IMR-90 (cell line): Measurements from ENCODE around the gene CSRP1. TPM values are rescaled to one million over a fixed set of nuclear protein-coding genes. Genes with fewer than 3 reads are reported as not detected.

Experiments
- ATAC-seq: fragments of 200-7000 bp; cut with Tn5 transposase; 2 replicates; pipeline ENCODE4 v1.9.1; 2020; ENCODE audit warnings: low read depth, mild to moderate bottlenecking, moderate library complexity
- BruUV-seq: library from RNA; stranded (reverse); fragments of 400-500 nt; replicated peaks from 2 replicates; lab custom pipeline; 2021; lab: Mats Ljungman, UMichigan
- CTCF ChIA-PET: fragments of 300-600 bp; formaldehyde crosslinking; extraction: SDS; loops from one replicate; lab custom pipeline; 2021; ENCODE audit warnings: antibody characterized with exemption; lab: Yijun Ruan, JAX
- POLR2A ChIA-PET: fragments of 300-600 bp; sonication (Branson Sonifier 250); formaldehyde crosslinking; loops from one replicate; lab custom pipeline; 2022; ENCODE audit warnings: antibody characterized with exemption; ENCODE audit not compliant: unreplicated experiment; lab: Charles Lee
- DNase-seq: peaks from one replicate; pipeline ENCODE4 v3.0.0; 2013
- H2AFZ ChIP-seq: replicated peaks from 2 replicates; pipeline ENCODE3; 2013; ENCODE audit warnings: low read length, mild to moderate bottlenecking; ENCODE audit not compliant: poor library complexity
- H2AK5ac ChIP-seq: 2 replicates; pipeline ENCODE4 v1.6.1; 2013; ENCODE audit warnings: low read depth, low read length, inconsistent platforms
- H2AK9ac ChIP-seq: replicated peaks from 2 replicates; pipeline ENCODE3; 2013; ENCODE audit warnings: mild to moderate bottlenecking, low read depth, low read length, moderate library complexity; ENCODE audit not compliant: poor library complexity
- H2BK120ac ChIP-seq: 2 replicates; pipeline ENCODE4 v1.6.1; 2013; ENCODE audit warnings: low read depth, low read length, inconsistent platforms
- H2BK15ac ChIP-seq: 3 replicates; pipeline ENCODE4 v1.6.1; 2013; ENCODE audit warnings: low read depth, low read length, inconsistent platforms
- H2BK20ac ChIP-seq: 2 replicates; pipeline ENCODE4 v1.6.1; 2013; ENCODE audit warnings: low read depth, mild to moderate bottlenecking, inconsistent platforms, low read length, moderate library complexity
- H2BK5ac ChIP-seq: 2 replicates; pipeline ENCODE4 v1.6.1; 2013; ENCODE audit warnings: mild to moderate bottlenecking, low read depth, low read length, inconsistent platforms; ENCODE audit not compliant: poor library complexity, severe bottlenecking
- H3K14ac ChIP-seq: replicated peaks from 2 replicates; pipeline ENCODE4 v1.6.1; 2013; ENCODE audit warnings: low read depth, low read length, inconsistent platforms
- H3K18ac ChIP-seq: 2 replicates; pipeline ENCODE4 v1.6.1; 2013; ENCODE audit warnings: low read depth, low read length, control low read depth
- H3K23ac ChIP-seq: 2 replicates; pipeline ENCODE4 v1.6.1; 2013; ENCODE audit warnings: low read depth, low read length, inconsistent platforms
- H3K27ac ChIP-seq: 2 replicates; pipeline ENCODE4 v1.5.1; 2013; ENCODE audit warnings: mild to moderate bottlenecking, control low read depth, low read length; ENCODE audit not compliant: insufficient read depth
- H3K27me3 ChIP-seq: 2 replicates; pipeline ENCODE4 v1.6.1; 2013; ENCODE audit warnings: low read length; ENCODE audit not compliant: control insufficient read depth, insufficient read depth
- H3K36me3 ChIP-seq: 2 replicates; pipeline ENCODE4 v1.6.1; 2013; ENCODE audit warnings: low read length, mixed read lengths; ENCODE audit not compliant: control insufficient read depth, insufficient read depth
- H3K4ac ChIP-seq: 2 replicates; pipeline ENCODE4 v1.6.1; 2013; ENCODE audit warnings: low read depth, low read length, inconsistent platforms
- H3K4me1 ChIP-seq: 2 replicates; pipeline ENCODE4 v1.6.1; 2013; ENCODE audit warnings: low read length, mixed read lengths; ENCODE audit not compliant: control insufficient read depth, insufficient read depth
- H3K4me2 ChIP-seq: 2 replicates; pipeline ENCODE4 v1.6.1; 2013; ENCODE audit warnings: low read depth, mild to moderate bottlenecking, control low read depth, low read length, moderate library complexity
- H3K4me3 ChIP-seq: 2 replicates; pipeline ENCODE4 v1.5.1; 2013; ENCODE audit warnings: low read depth, mild to moderate bottlenecking, control low read depth, low read length, moderate library complexity; ENCODE audit not compliant: insufficient read depth
- H3K56ac ChIP-seq: 2 replicates; pipeline ENCODE4 v1.6.1; 2013; ENCODE audit warnings: low read length, inconsistent platforms; ENCODE audit not compliant: insufficient read depth; ENCODE audit errors: extremely low read depth
- H3K79me1 ChIP-seq, 2 experiments: 2 replicates each; pipeline ENCODE4 v1.6.1; 2013; ENCODE audit warnings: low read length in 2 of 2, inconsistent platforms in 1 of 2, low read depth in 1 of 2
- H3K9ac ChIP-seq: 2 replicates; pipeline ENCODE4 v1.6.1; 2013; ENCODE audit warnings: low read depth, low read length, control low read depth
- H3K9me1 ChIP-seq: 2 replicates; pipeline ENCODE4 v1.6.1; 2013; ENCODE audit warnings: low read length, inconsistent platforms; ENCODE audit not compliant: insufficient read depth
- H3K9me3 ChIP-seq: 2 replicates; pipeline ENCODE4 v1.6.1; 2013; ENCODE audit warnings: low read length; ENCODE audit not compliant: control insufficient read depth, insufficient read depth
- H4K20me1 ChIP-seq: 2 replicates; pipeline ENCODE4 v1.6.1; 2013; ENCODE audit warnings: low read length, inconsistent platforms; ENCODE audit not compliant: insufficient read depth
- H4K5ac ChIP-seq: 2 replicates; pipeline ENCODE4 v1.6.1; 2013; ENCODE audit warnings: mild to moderate bottlenecking, low read depth, low read length, control low read depth
- H4K8ac ChIP-seq, 2 experiments: 2 replicates each; pipeline ENCODE4 v1.6.1; 2013; ENCODE audit warnings: low read depth in 2 of 2, low read length in 2 of 2, control low read depth in 1 of 2, inconsistent platforms in 1 of 2
- H4K91ac ChIP-seq: 2 replicates; pipeline ENCODE4 v1.6.1; 2013; ENCODE audit warnings: low read depth, low read length, inconsistent platforms; ENCODE audit not compliant: insufficient read depth
- CHD1 ChIP-seq: IDR thresholded peaks from 2 replicates; pipeline ENCODE4 v1.6.1; 2012; ENCODE audit warnings: low read depth, low read length, improper control_type of control experiment
- CTCF ChIP-seq: conservative IDR thresholded peaks from 2 replicates; pipeline ENCODE4 v1.5.1; 2012; ENCODE audit warnings: mild to moderate bottlenecking, low read depth, low read length, improper control_type of control experiment
- ELK1 ChIP-seq: fragments of 150-350 bp; IDR thresholded peaks from 2 replicates; pipeline ENCODE4 v1.6.1; 2016; ENCODE audit warnings: low read depth, mild to moderate bottlenecking, low read length, moderate library complexity, borderline replicate concordance
- FOS ChIP-seq: fragments of 150-350 bp; IDR thresholded peaks from 2 replicates; pipeline ENCODE4 v1.6.1; 2016; ENCODE audit warnings: low read depth, low read length
- MAZ ChIP-seq: IDR thresholded peaks from 2 replicates; pipeline ENCODE4 v1.6.1; 2012; ENCODE audit warnings: low read depth, mild to moderate bottlenecking, low read length, improper control_type of control experiment, moderate library complexity, borderline replicate concordance
- MXI1 ChIP-seq: IDR thresholded peaks from 2 replicates; pipeline ENCODE4 v1.6.1; 2012; ENCODE audit warnings: low read depth, mild to moderate bottlenecking, low read length, moderate library complexity, borderline replicate concordance
- NFE2L2 ChIP-seq: fragments of 150-350 bp; IDR thresholded peaks from 2 replicates; pipeline ENCODE4 v1.6.1; 2016; ENCODE audit warnings: low read depth, mild to moderate bottlenecking, low read length
- POLR2A ChIP-seq: IDR thresholded peaks from 2 replicates; pipeline ENCODE4 v1.6.1; 2012; ENCODE audit warnings: mild to moderate bottlenecking, low read depth, low read length
- RAD21 ChIP-seq: IDR thresholded peaks from 2 replicates; pipeline ENCODE4 v1.6.1; 2012; ENCODE audit warnings: low read length, improper control_type of control experiment
- RCOR1 ChIP-seq: IDR thresholded peaks from 2 replicates; pipeline ENCODE4 v1.6.1; 2012; ENCODE audit warnings: mild to moderate bottlenecking, low read length, improper control_type of control experiment; ENCODE audit not compliant: insufficient replicate concordance
- SMC3 ChIP-seq: fragments of 150-350 bp; IDR thresholded peaks from 2 replicates; pipeline ENCODE4 v1.6.1; 2016; ENCODE audit warnings: low read depth, mild to moderate bottlenecking, antibody characterized with exemption, low read length, moderate library complexity
- WGBS, 2 experiments: methylation state at CpG; one replicate each; pipeline versions ENCODE4 v1.1.5 to v1.1.7; 2013; ENCODE audit warnings: missing lambda C conversion rate in 2 of 2; ENCODE audit not compliant: insufficient read length in 1 of 2; ENCODE audit errors: extremely low coverage in 2 of 2; 5-methylcytosine and 5-hydroxymethylcytosine counted together
- dilution Hi-C: fragments of 300-500 bp; cut with HindIII; formaldehyde crosslinking; loops from one replicate; pipeline ENCODE4 v1.14.3; 2018; ENCODE audit warnings: low sequenced_read_pairs; ENCODE audit not compliant: unreplicated experiment
- in situ Hi-C: fragments of 300-500 bp; cut with MboI; formaldehyde crosslinking; loops from 3 replicates; pipeline ENCODE4 v1.14.3; 2019; ENCODE audit warnings: low sequenced_read_pairs, inconsistent platforms, mixed read lengths
- intact Hi-C: fragments of 100-400 bp; cut with micrococcal nuclease; formaldehyde crosslinking; loops from 2 replicates; pipeline ENCODE4 v1.10.0; 2022
- polyA plus RNA-seq, 3 experiments: library from polyadenylated mRNA; depleted of rRNA; stranded (reverse); fragments of >200 nt; gene quantifications; 2 replicates each; pipeline ENCODE4 v1.2.3, GENCODE V29; 2012; ENCODE audit warnings: low replicate concordance in 1 of 3
- total RNA-seq: library from RNA; depleted of rRNA; stranded (reverse); fragments of >200 nt; gene quantifications from 2 replicates; pipeline ENCODE4 v1.2.3, GENCODE V29; 2012

CSRP1 gene
- total and polyA plus RNA-seq, 2 of the 4 experiments (the other 2 are of a cell fraction), result 1,037 to 1,498 TPM

GRCh38 chr1:201479201-201479730, 27.7 kb downstream of the CSRP1 start:
- no peak for DNase-seq
- TF ChIP-seq ELK1, result no peak
- no peak for TF ChIP-seq RAD21
- no peak for TF ChIP-seq SMC3
- no peak for TF ChIP-seq FOS
- TF ChIP-seq NFE2L2, result no peak
- TF ChIP-seq MXI1, result no peak
- no peak for TF ChIP-seq CTCF
- TF ChIP-seq MAZ, result no peak
- no peak for TF ChIP-seq POLR2A
- TF ChIP-seq RCOR1, result no peak
- TF ChIP-seq CHD1, result no peak
- Histone ChIP-seq H3K27ac (no peak overlapping the region), H4K8ac (no peak overlapping the region), H3K36me3 (peaks cover 17% of the 10 kb centered on the region), H3K4me1 (peaks cover 13% of the 10 kb centered on the region), H3K4ac (no peak overlapping the region), H2BK5ac (no peak overlapping the region), H3K9ac (no peak overlapping the region), H2BK120ac (no peak overlapping the region), H4K20me1 (peaks cover 10% of the 10 kb centered on the region; the same call in 1 of the 2 replicates), H3K4me2 (no peak overlapping the region), H3K56ac (no peak overlapping the region), H3K27me3 (no peaks in the 10 kb centered on the region), H3K79me1 (peaks cover 0 to 7% of the 10 kb centered on the region in 2 experiments; a peak in 1 of 4 replicates), H3K14ac (no peak overlapping the region), H3K4me3 (no peak overlapping the region), H3K9me1 (0 out of 2 replicates have a peak, but pooled peaks cover 3% of the 10 kb centered on the region), H4K5ac (no peak overlapping the region), H4K91ac (no peak overlapping the region), H2AFZ (no peak overlapping the region), H2BK20ac (no peak overlapping the region), H2AK9ac (no peak overlapping the region), H3K23ac (no peak overlapping the region), H3K9me3 (no peaks in the 10 kb centered on the region), H2AK5ac (no peak overlapping the region), H2BK15ac (no peak overlapping the region), H3K18ac (no peak overlapping the region)
- in situ Hi-C loops, result no loop called here
- ChIA-PET POLR2A (no interaction called here), CTCF (interaction anchor here (1.0 to 6.0 kb wide), 2 partner anchors 34 to 44 kb away, joined by 3 to 103 read pairs; no protein-coding TSS in a partner anchor)
- WGBS, 2 experiments, result no CpG with 5 or more reads among the region's 4 CpGs
- no TSS peak for BruUV-seq
- no peak for ATAC-seq
- intact Hi-C loops, result no loop called here
- dilution Hi-C loops, result no loop called here
